ENCODE measurements around the gene TPSG1. TPM values are rescaled to one million over a fixed set of nuclear protein-coding genes. Genes with fewer than 3 reads are reported as not detected.

Gene TPSG1
- total and polyA plus RNA-seq, 2 experiments from 2014 or later: 0.77 TPM; not detected in 1

- no peak overlapping the region for H3K27ac ChIP-seq
- H3K36me3 ChIP-seq: peaks cover 6% of the 10 kb centered on the region
- H3K27me3 ChIP-seq: no peaks in the 10 kb centered on the region
- no peak for DNase-seq (ENCODE audit: low read depth in 1 of 2, low spot score in 1 of 2)
- no peaks in the 10 kb centered on the region for H3K4me1 ChIP-seq (ENCODE audit: low read depth)
- H3K4me3 ChIP-seq: no peak overlapping the region
- no peaks in the 10 kb centered on the region for H3K9me3 ChIP-seq (ENCODE audit: low read depth)
- no peak for TF ChIP-seq CTCF (IDR thresholded peaks at IDR 0.05; ENCODE audit: low read depth, low read length)
Measured at GRCh38 chr16:1208239-1208830, 16.7 kb downstream of the TPSG1 start.

GRCh38 chr16:1206786-1207185 lies 18.3 kb downstream of the TPSG1 start:
- no peaks in the 10 kb centered on the region for H3K9me3 ChIP-seq (ENCODE audit: low read depth)
- no peaks in the 10 kb centered on the region for H3K4me1 ChIP-seq (ENCODE audit: low read depth)
- H3K4me3 ChIP-seq: no peak overlapping the region
- H3K36me3 ChIP-seq: peaks cover 6% of the 10 kb centered on the region
- TF ChIP-seq CTCF (IDR thresholded peaks at IDR 0.05; ENCODE audit: low read depth, low read length): no peak
- no peak for DNase-seq (ENCODE audit: low read depth in 1 of 2, low spot score in 1 of 2)
- no peaks in the 10 kb centered on the region for H3K27me3 ChIP-seq
- H3K27ac ChIP-seq: no peak overlapping the region

GRCh38 chr16:1206326-1206725 lies 18.7 kb downstream of the TPSG1 start:
- Histone ChIP-seq H3K4me1 (ENCODE audit: low read depth) (no peaks in the 10 kb centered on the region), H3K9me3 (ENCODE audit: low read depth) (no peaks in the 10 kb centered on the region), H3K27ac (no peak overlapping the region), H3K27me3 (no peaks in the 10 kb centered on the region), H3K36me3 (peaks cover 6% of the 10 kb centered on the region), H3K4me3 (no peak overlapping the region)
- no peak for TF ChIP-seq CTCF (IDR thresholded peaks at IDR 0.05; ENCODE audit: low read depth, low read length)
- DNase-seq (ENCODE audit: low read depth in 1 of 2, low spot score in 1 of 2): no peak

GRCh38 chr16:1204933-1205332 lies 20.1 kb downstream of the TPSG1 start:
- no peak for DNase-seq (ENCODE audit: low read depth in 1 of 2, low spot score in 1 of 2)
- Histone ChIP-seq H3K4me3 (no peak overlapping the region), H3K9me3 (ENCODE audit: low read depth) (no peaks in the 10 kb centered on the region), H3K27me3 (no peaks in the 10 kb centered on the region), H3K27ac (no peak overlapping the region), H3K36me3 (peaks cover 4% of the 10 kb centered on the region), H3K4me1 (ENCODE audit: low read depth) (no peaks in the 10 kb centered on the region)
- no peak for TF ChIP-seq CTCF (IDR thresholded peaks at IDR 0.05; ENCODE audit: low read depth, low read length)

- DNase-seq (ENCODE audit: low read depth in 1 of 2, low spot score in 1 of 2): no peak
- Histone ChIP-seq H3K4me1 (ENCODE audit: low read depth) (no peaks in the 10 kb centered on the region), H3K9me3 (ENCODE audit: low read depth) (no peaks in the 10 kb centered on the region), H3K27me3 (no peaks in the 10 kb centered on the region), H3K36me3 (no peaks in the 10 kb centered on the region), H3K4me3 (no peak overlapping the region), H3K27ac (no peak overlapping the region)
- no peak for TF ChIP-seq CTCF (IDR thresholded peaks at IDR 0.05; ENCODE audit: low read depth, low read length)
Measured at GRCh38 chr16:1202274-1202673, 22.8 kb downstream of the TPSG1 start.
